Adipocyte (in vitro differentiated cells): Measurements from ENCODE around the gene EVX1.

Experiments
- DNase-seq: peaks from one replicate; pipeline ENCODE4 v3.0.0-alpha.2; 2015; ENCODE audit warnings: low read depth
- H3K27me3 ChIP-seq: replicated peaks from 2 replicates; pipeline ENCODE4 v1.7.0; 2013; ENCODE audit warnings: mild to moderate bottlenecking, low read length, moderate library complexity; ENCODE audit not compliant: control insufficient read depth, insufficient read depth
- H3K36me3 ChIP-seq: 2 replicates; pipeline ENCODE4 v1.7.0; 2013; ENCODE audit warnings: low read length, mild to moderate bottlenecking, moderate library complexity; ENCODE audit not compliant: control insufficient read depth, insufficient read depth, severe bottlenecking
- H3K4me1 ChIP-seq: 2 replicates; pipeline ENCODE4 v1.7.0; 2013; ENCODE audit warnings: mild to moderate bottlenecking, low read length, moderate library complexity; ENCODE audit not compliant: control insufficient read depth, insufficient read depth
- H3K4me3 ChIP-seq: 2 replicates; pipeline ENCODE4 v1.7.0; 2013; ENCODE audit warnings: mild to moderate bottlenecking, low read length, moderate library complexity
- H3K9ac ChIP-seq: 2 replicates; pipeline ENCODE4 v1.7.0; 2013; ENCODE audit warnings: mild to moderate bottlenecking, low read length, moderate library complexity
- H3K9me3 ChIP-seq: 2 replicates; pipeline ENCODE4 v1.7.0; 2013; ENCODE audit warnings: mild to moderate bottlenecking, low read length, moderate library complexity; ENCODE audit not compliant: control insufficient read depth

Gene EVX1

GRCh38 chr7:27200761-27201579, 41.6 kb upstream of the EVX1 start:
- H3K27me3 ChIP-seq: peaks cover 84% of the 10 kb centered on the region
- no peaks in the 10 kb centered on the region for H3K9me3 ChIP-seq
- no peak overlapping the region for H3K9ac ChIP-seq
- H3K4me1 ChIP-seq: peaks cover 6% of the 10 kb centered on the region
- H3K36me3 ChIP-seq: no peaks in the 10 kb centered on the region
- DNase-seq: no peak
- H3K4me3 ChIP-seq: peak overlapping the region; percentile 69

GRCh38 chr7:27201580-27202017, 41.0 kb upstream of the EVX1 start:
- DNase-seq: no peak
- Histone ChIP-seq H3K36me3 (no peaks in the 10 kb centered on the region), H3K9ac (no peak overlapping the region), H3K4me3 (no peak overlapping the region), H3K27me3 (peaks cover 86% of the 10 kb centered on the region), H3K4me1 (peaks cover 6% of the 10 kb centered on the region), H3K9me3 (no peaks in the 10 kb centered on the region)

GRCh38 chr7:27202018-27202861, 40.4 kb upstream of the EVX1 start:
- Histone ChIP-seq H3K9me3 (no peaks in the 10 kb centered on the region), H3K4me3 (no peak overlapping the region), H3K27me3 (peaks cover 88% of the 10 kb centered on the region), H3K4me1 (peaks cover 6% of the 10 kb centered on the region), H3K9ac (no peak overlapping the region), H3K36me3 (no peaks in the 10 kb centered on the region)
- DNase-seq: no peak

GRCh38 chr7:27202862-27203134, 39.8 kb upstream of the EVX1 start:
- H3K36me3 ChIP-seq: no peaks in the 10 kb centered on the region
- H3K4me1 ChIP-seq: peaks cover 6% of the 10 kb centered on the region
- H3K9ac ChIP-seq: no peak overlapping the region
- no peak for DNase-seq
- H3K4me3 ChIP-seq: no peak overlapping the region
- no peaks in the 10 kb centered on the region for H3K9me3 ChIP-seq
- peaks cover 83% of the 10 kb centered on the region for H3K27me3 ChIP-seq

- Histone ChIP-seq H3K9ac (no peak overlapping the region), H3K4me1 (peaks cover 6% of the 10 kb centered on the region), H3K9me3 (no peaks in the 10 kb centered on the region), H3K27me3 (peaks cover 80% of the 10 kb centered on the region), H3K36me3 (no peaks in the 10 kb centered on the region), H3K4me3 (no peak overlapping the region)
- DNase-seq: no peak
These were observed 39.1 kb upstream of the EVX1 start for GRCh38 chr7:27203365-27203953.

DNA sequence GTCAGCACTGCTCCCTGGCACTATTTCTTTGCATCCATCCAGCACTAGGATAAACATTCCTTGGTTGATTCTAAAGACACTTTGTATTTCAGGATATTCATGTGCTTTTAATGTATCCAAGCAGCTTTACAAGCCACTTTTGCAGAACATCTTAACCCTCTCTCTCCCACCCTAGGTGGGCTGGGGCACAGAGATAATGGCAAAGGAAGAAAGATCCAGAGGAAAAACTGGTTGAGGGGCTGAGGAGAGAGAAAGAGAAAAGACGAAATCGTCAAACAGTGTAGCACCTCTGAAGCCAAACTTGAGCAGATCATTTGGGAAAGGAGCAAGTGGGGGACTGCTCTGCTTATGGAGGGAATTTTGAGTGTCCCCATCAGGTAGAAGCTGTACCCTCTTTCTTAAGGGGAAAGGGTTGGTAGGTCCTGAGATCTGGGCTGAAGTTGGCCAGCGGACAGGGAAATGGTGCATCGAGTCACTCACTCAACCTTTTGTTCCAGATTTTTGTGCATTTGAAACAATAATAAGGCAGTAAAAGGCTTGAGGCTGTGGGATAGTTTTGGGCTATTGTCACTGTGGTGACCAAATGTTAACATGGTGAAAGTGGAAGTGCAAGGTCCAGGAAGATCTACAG, 38.5 kb upstream of the EVX1 start:
- Histone ChIP-seq H3K4me1 (peaks cover 6% of the 10 kb centered on the region), H3K9me3 (no peaks in the 10 kb centered on the region), H3K9ac (no peak overlapping the region), H3K36me3 (no peaks in the 10 kb centered on the region), H3K4me3 (no peak overlapping the region), H3K27me3 (peaks cover 80% of the 10 kb centered on the region)
- DNase-seq: no peak

GRCh38 chr7:27204851-27205322, 37.7 kb upstream of the EVX1 start:
- no peaks in the 10 kb centered on the region for H3K9me3 ChIP-seq
- H3K9ac ChIP-seq: no peak overlapping the region
- no peaks in the 10 kb centered on the region for H3K36me3 ChIP-seq
- H3K4me3 ChIP-seq: peak overlapping the region; percentile 67
- peaks cover 81% of the 10 kb centered on the region for H3K27me3 ChIP-seq
- no peak for DNase-seq
- H3K4me1 ChIP-seq: peaks cover 6% of the 10 kb centered on the region

- H3K36me3 ChIP-seq: no peaks in the 10 kb centered on the region
- peak overlapping the region; percentile 67 for H3K4me3 ChIP-seq
- no peak overlapping the region for H3K9ac ChIP-seq
- peaks cover 82% of the 10 kb centered on the region for H3K27me3 ChIP-seq
- H3K9me3 ChIP-seq: no peaks in the 10 kb centered on the region
- DNase-seq: no peak
- peaks cover 8% of the 10 kb centered on the region for H3K4me1 ChIP-seq
These were observed 37.0 kb upstream of the EVX1 start for GRCh38 chr7:27205325-27206280.

DNA sequence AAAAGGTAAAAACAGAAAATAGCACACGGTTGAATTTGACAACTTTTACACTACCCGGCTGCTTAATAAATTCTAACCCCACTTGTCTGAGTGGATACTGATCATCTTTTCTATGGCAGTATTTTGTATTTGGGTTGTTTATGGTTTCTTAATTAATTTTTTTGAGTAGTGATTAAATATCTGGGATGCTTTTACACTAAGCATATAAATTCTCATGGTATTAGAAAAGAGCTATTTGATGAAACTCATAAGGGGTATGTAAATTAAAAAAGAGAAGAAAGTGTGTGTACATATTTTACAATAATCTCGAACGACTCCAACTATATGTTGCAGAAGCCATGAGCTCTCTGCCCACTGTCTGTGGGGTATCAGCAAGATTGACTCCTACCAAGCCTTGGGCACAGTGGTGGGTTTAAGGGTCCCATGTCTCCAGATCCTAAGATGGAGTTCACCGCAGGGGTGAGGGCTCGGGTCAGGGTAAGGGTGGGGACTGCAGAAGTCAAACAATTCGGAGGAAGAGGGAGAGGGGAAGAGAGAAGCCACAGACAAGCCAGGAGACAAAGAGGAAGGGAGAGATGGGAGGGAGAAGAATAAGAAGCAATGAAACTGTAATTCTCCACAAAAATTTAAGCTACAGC, 35.1 kb upstream of the EVX1 start:
- Histone ChIP-seq H3K4me1 (peaks cover 14% of the 10 kb centered on the region), H3K27me3 (peaks cover 82% of the 10 kb centered on the region), H3K9me3 (no peaks in the 10 kb centered on the region), H3K36me3 (no peaks in the 10 kb centered on the region), H3K9ac (no peak overlapping the region), H3K4me3 (no peak overlapping the region)
- no peak for DNase-seq

- peaks cover 80% of the 10 kb centered on the region for H3K27me3 ChIP-seq
- H3K9ac ChIP-seq: no peak overlapping the region
- no peak for DNase-seq
- peaks cover 14% of the 10 kb centered on the region for H3K4me1 ChIP-seq
- no peaks in the 10 kb centered on the region for H3K9me3 ChIP-seq
- H3K4me3 ChIP-seq: no peak overlapping the region
- no peaks in the 10 kb centered on the region for H3K36me3 ChIP-seq
These were observed 33.6 kb upstream of the EVX1 start for GRCh38 chr7:27208998-27209397.
